HepG2 (cell line): ENCODE results near the gene SMAD7. TPM values are rescaled to one million over a fixed set of nuclear protein-coding genes. Genes with fewer than 3 reads are reported as not detected.

ENCODE experiments used
- ATF7 ChIP-seq, 2 experiments: fragments of 450-650 bp in 1 of 2; sonication (generic) in 1 of 2; formaldehyde crosslinking in 1 of 2; IDR thresholded peaks; 2 replicates each; pipeline versions ENCODE4 v1.4.0 to v1.6.1; 2016 to 2020; ENCODE audit warnings: antibody characterized with exemption in 1 of 2, mild to moderate bottlenecking in 1 of 2, missing genetic modification reagents in 1 of 2
- ATF7-NPFF ChIP-seq: sonication (generic); formaldehyde crosslinking; IDR thresholded peaks from 2 replicates; pipeline ENCODE4 v1.8.1; 2023; ENCODE audit warnings: mild to moderate bottlenecking, low read depth, missing genetic modification reagents, moderate library complexity
- DRAP1 ChIP-seq: IDR thresholded peaks from 2 replicates; pipeline ENCODE4 v1.6.1; 2016; ENCODE audit warnings: missing genetic modification reagents, missing compliant biosample characterization
- EED ChIP-seq: sonication (generic); formaldehyde crosslinking; IDR thresholded peaks from 2 replicates; pipeline ENCODE4 v1.5.0; 2020; ENCODE audit warnings: mild to moderate bottlenecking, missing genetic modification reagents
- ESRRA ChIP-seq: sonication (generic); formaldehyde crosslinking; IDR thresholded peaks from 2 replicates; pipeline ENCODE4 v1.5.1; 2020; ENCODE audit warnings: mild to moderate bottlenecking, low read depth, missing genetic modification reagents
- FOXK1 ChIP-seq: sonication (generic); formaldehyde crosslinking; IDR thresholded peaks from 2 replicates; pipeline ENCODE4 v1.4.0; 2020; ENCODE audit warnings: low read depth, missing genetic modification reagents, borderline replicate concordance
- HOXD1 ChIP-seq: sonication (generic); formaldehyde crosslinking; IDR thresholded peaks from 2 replicates; pipeline ENCODE4 v1.5.0; 2020; ENCODE audit warnings: missing genetic modification reagents
- MLX ChIP-seq: IDR thresholded peaks from 2 replicates; pipeline ENCODE4 v1.6.1; 2016
- MYPOP ChIP-seq: sonication (generic); formaldehyde crosslinking; IDR thresholded peaks from 2 replicates; pipeline ENCODE4 v1.8.1; 2023; ENCODE audit warnings: mild to moderate bottlenecking, moderate library complexity, missing genetic modification reagents
- PAXIP1 ChIP-seq: sonication (generic); formaldehyde crosslinking; conservative IDR thresholded peaks from 2 replicates; pipeline ENCODE4 v1.4.0; 2020; ENCODE audit warnings: mild to moderate bottlenecking, missing genetic modification reagents, moderate library complexity
- SATB2 ChIP-seq: sonication (generic); formaldehyde crosslinking; IDR thresholded peaks from 2 replicates; pipeline ENCODE4 v1.5.0; 2020; ENCODE audit warnings: missing genetic modification reagents
- TEF ChIP-seq: sonication (generic); formaldehyde crosslinking; IDR thresholded peaks from 2 replicates; pipeline ENCODE4 v1.5.0; 2020; ENCODE audit warnings: missing genetic modification reagents
- ZNF256 ChIP-seq: sonication (generic); formaldehyde crosslinking; conservative IDR thresholded peaks from 2 replicates; pipeline ENCODE4 v1.4.0; 2020; ENCODE audit warnings: missing genetic modification reagents
- ZNF3 ChIP-seq: IDR thresholded peaks from 2 replicates; pipeline ENCODE4 v1.7.0; 2017; ENCODE audit warnings: inconsistent platforms
- ZNF362 ChIP-seq: sonication (generic); formaldehyde crosslinking; IDR thresholded peaks from 2 replicates; pipeline ENCODE4 v1.4.0; 2020; ENCODE audit warnings: missing genetic modification reagents, mild to moderate bottlenecking, borderline replicate concordance
- ZNF598 ChIP-seq: sonication (generic); formaldehyde crosslinking; IDR thresholded peaks from 2 replicates; pipeline ENCODE4 v1.5.1; 2020; ENCODE audit warnings: mild to moderate bottlenecking, missing genetic modification reagents, borderline replicate concordance
- ZNF639 ChIP-seq: conservative IDR thresholded peaks from 2 replicates; pipeline ENCODE4 v1.6.1; 2018; ENCODE audit warnings: missing genetic modification reagents
- ZNF780A ChIP-seq: sonication (generic); formaldehyde crosslinking; IDR thresholded peaks from 2 replicates; pipeline ENCODE4 v1.8.0; 2022; ENCODE audit warnings: mild to moderate bottlenecking, missing genetic modification reagents, moderate library complexity
- ZNF878 ChIP-seq: sonication (generic); formaldehyde crosslinking; IDR thresholded peaks from 2 replicates; pipeline ENCODE4 v1.8.1; 2023; ENCODE audit warnings: mild to moderate bottlenecking, missing genetic modification reagents, moderate library complexity
- polyA plus RNA-seq, 8 experiments: library from polyadenylated mRNA; depleted of rRNA in 3 of 8; stranded (reverse) in 7 of 8; unstranded in 1 of 8; fragments of >200 nt; fragmentation: Illumina TruSeq in 4 of 8; extraction: Trizol in 4 of 8; gene quantifications; 2 replicates each; pipeline versions ENCODE4 v1.2.1 to v1.2.3, GENCODE V29; 2011 to 2016; ENCODE audit warnings: low read depth in 4 of 8, missing spikeins in 1 of 8, mixed read lengths in 1 of 8; ENCODE audit not compliant: insufficient read depth in 1 of 8
- total RNA-seq, 5 experiments: library from RNA; depleted of rRNA; stranded (reverse); fragments of >200 nt; fragmentation: Illumina TruSeq; extraction: Trizol; gene quantifications; 2 replicates each; pipeline ENCODE4 v1.2.3, GENCODE V29; 2016; ENCODE audit warnings: low read depth in 1 of 5

The SMAD7 gene
- total and polyA plus RNA-seq, 2 of the 13 experiments (the other 11 are each of a cell fraction or from before 2014, with no cell fraction given), result 17.4 to 24.7 TPM

- peak; percentile 50; the same call in 1 of the 2 replicates for TF ChIP-seq DRAP1
- no peak for TF ChIP-seq ATF7 (IDR thresholded peaks at IDR 0.05)
- no peak; the same call in none of the 2 replicates for TF ChIP-seq ATF7 (CRISPR knock-in tag; IDR thresholded peaks at IDR 0.05)
- peak; percentile 54; the same call in 1 of the 2 replicates for TF ChIP-seq FOXK1
- TF ChIP-seq ZNF3 (CRISPR knock-in tag), result no peak
- TF ChIP-seq PAXIP1 (CRISPR knock-in tag), result peak; percentile 87
- 0 out of 2 replicates have a peak, but pooled peaks have one; percentile 38 for TF ChIP-seq MYPOP
- peak; percentile 48; the same call in 1 of the 2 replicates for TF ChIP-seq ZNF639 (CRISPR knock-in tag)
- TF ChIP-seq SATB2 (CRISPR knock-in tag), result no peak
- peak; percentile 45; the same call in 1 of the 2 replicates for TF ChIP-seq HOXD1 (CRISPR knock-in tag)
- 0 out of 2 replicates have a peak, but pooled peaks have one; percentile 42 for TF ChIP-seq ZNF878 (CRISPR knock-in tag)
- TF ChIP-seq ZNF362 (CRISPR knock-in tag), result no peak; the same call in 1 of the 2 replicates
- TF ChIP-seq TEF (CRISPR knock-in tag), result no peak
- no peak for TF ChIP-seq ZNF256 (CRISPR knock-in tag)
- TF ChIP-seq MLX (CRISPR knock-in tag), result peak; percentile 79; the same call in 1 of the 2 replicates
- peak; percentile 42; the same call in 1 of the 2 replicates for TF ChIP-seq ZNF780A (CRISPR knock-in tag)
- TF ChIP-seq ATF7-NPFF (CRISPR knock-in tag), result peak; percentile 57
- no peak for TF ChIP-seq EED (CRISPR knock-in tag)
- peak; percentile 69; the same call in 1 of the 2 replicates for TF ChIP-seq ZNF598 (CRISPR knock-in tag)
- peak; percentile 57; the same call in 1 of the 2 replicates for TF ChIP-seq ESRRA (CRISPR knock-in tag)
Measured at GRCh38 chr18:48902023-48902855, 48.5 kb downstream of the SMAD7 start (continued).
